GM18519 (cell line): ENCODE measurements around the gene ARMC12.
A peak's percentile ranks its signal among the peaks of the same experiment; 100 is the strongest.

ENCODE experiments used
- ATAC-seq: cut with Tn5 transposase; IDR thresholded peaks from one replicate; pipeline ENCODE4 v1.9.1; 2021; ENCODE audit warnings: mild to moderate bottlenecking, moderate library complexity; ENCODE audit not compliant: unreplicated experiment, low FRiP score

The ARMC12 gene

GRCh38 chr6:35717449-35718374 lies 19.1 kb upstream of the ARMC12 start:
- no peak for ATAC-seq

DNA sequence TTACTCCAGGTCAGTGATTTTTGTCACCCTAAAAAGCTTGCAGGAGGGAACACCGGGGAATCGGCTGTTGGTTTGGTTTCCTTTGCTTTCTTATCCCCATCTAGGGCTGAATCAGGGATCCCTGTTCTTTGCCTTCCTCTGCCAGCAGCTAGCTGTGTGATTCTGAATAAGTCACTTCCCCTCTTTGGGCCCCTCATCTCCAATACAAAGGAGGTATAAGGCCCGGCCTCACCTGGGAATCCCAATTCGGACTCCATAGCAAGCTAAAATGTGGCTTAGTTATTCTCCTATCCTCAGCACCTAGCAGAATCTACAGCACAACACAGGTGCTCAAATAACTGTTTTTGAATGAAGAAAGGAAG lies 18.5 kb upstream of the ARMC12 start:
- no peak for ATAC-seq

- no peak for ATAC-seq
Measured at GRCh38 chr6:35718911-35719381, 17.9 kb upstream of the ARMC12 start.

GRCh38 chr6:35719404-35719829 lies 17.4 kb upstream of the ARMC12 start:
- no peak for ATAC-seq

DNA sequence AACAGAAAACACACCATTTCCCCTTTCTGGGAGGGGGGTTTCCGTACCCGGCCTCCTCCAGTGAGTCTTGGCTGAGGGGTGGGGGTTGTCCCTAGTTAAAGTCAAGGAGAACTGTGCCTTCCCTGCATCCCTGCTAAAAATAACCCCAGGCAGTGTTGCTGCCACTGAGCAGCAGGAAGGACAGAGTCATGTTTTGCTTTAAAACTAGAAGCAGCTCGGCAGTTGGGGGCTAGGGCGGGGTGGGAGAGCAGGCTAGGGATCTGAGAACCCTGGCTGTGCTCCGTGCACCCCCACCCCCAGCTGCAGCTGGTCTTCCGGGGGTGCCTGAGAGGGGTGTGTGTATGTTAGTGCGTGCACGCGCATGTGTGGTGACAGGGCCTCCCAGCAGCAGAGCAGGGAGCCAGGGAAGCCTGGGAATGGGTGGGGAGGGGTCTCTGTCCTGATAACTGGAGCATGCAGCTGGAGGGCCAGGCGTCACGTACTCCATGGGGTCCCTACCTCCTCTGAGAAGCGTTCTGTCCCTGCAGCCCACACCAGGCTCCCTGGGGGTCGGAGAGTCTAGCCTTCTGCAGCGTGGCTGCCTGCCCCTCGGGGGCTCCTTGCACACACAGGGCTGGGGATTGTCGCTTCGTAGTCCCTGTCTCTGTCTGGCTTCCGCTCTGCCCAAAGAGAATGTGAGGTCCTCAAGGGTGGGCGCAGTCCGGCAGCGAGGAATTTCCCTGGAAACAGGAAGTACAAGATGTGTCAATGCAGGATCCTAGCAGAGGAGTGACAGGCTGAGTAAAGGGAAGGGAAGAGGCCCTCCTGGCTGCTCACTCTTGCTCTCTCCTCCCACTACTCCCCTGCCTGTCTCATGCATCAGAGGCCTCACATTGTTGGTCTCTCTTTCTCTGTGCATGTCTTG lies 16.8 kb upstream of the ARMC12 start:
- no peak for ATAC-seq

GRCh38 chr6:35722121-35722761 lies 14.6 kb upstream of the ARMC12 start:
- ATAC-seq = no peak

- no peak for ATAC-seq
Measured at GRCh38 chr6:35723587-35723986, 13.2 kb upstream of the ARMC12 start.

DNA sequence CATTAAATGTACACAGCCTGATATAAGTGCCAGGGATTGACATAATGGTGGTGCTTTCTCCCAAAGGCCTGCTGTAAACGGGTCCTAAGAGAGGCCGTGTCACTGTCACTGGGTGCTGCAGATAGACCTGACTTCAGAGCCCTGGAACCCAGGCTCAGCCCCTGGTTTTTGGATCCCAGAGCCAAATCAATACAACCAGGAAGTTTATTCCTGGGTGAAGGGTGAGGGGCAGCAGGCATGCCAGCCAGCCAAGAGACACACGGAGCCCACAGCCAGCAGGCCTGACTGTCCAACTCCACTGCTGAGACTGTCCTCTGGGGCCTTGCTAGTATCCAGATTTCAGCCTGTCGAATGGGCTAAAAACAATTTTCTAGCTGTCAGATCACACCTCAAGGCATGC lies 12.8 kb upstream of the ARMC12 start:
- no peak for ATAC-seq

GRCh38 chr6:35724471-35724870 lies 12.4 kb upstream of the ARMC12 start:
- no peak for ATAC-seq

DNA sequence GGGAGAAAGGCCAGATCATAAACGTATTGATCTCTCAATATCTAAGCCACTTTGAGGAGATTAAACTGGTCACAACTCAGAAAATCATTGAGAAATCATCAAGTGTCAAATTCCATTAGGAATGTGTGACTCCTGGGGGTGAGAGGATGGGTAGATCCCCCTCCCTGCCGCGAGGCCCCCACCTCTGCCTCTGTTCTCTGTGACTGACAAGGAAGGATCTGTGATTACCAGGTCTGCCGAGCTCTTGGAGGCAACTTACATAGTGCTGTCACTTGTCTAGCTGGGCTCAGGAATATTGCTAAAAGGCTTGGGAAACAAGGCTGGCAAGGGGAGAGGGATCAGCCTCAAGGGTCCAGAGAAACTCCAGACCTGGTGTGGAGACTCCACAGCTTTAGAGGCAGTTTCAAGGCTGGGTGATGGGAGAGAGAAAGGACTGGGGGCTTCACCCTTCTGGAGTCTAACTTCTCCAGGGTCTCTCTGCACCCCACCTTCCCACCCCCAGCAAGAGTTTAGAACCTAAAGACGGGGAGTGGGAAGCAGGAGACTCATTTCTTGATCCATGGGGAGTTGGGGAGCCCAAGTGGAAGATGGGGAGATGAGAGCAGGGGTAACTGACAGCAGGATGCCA lies 11.6 kb upstream of the ARMC12 start:
- ATAC-seq = no peak

GRCh38 chr6:35725721-35726438 lies 11.0 kb upstream of the ARMC12 start:
- no peak for ATAC-seq

GRCh38 chr6:35727231-35727934 lies 9.4 kb upstream of the ARMC12 start:
- no peak for ATAC-seq

DNA sequence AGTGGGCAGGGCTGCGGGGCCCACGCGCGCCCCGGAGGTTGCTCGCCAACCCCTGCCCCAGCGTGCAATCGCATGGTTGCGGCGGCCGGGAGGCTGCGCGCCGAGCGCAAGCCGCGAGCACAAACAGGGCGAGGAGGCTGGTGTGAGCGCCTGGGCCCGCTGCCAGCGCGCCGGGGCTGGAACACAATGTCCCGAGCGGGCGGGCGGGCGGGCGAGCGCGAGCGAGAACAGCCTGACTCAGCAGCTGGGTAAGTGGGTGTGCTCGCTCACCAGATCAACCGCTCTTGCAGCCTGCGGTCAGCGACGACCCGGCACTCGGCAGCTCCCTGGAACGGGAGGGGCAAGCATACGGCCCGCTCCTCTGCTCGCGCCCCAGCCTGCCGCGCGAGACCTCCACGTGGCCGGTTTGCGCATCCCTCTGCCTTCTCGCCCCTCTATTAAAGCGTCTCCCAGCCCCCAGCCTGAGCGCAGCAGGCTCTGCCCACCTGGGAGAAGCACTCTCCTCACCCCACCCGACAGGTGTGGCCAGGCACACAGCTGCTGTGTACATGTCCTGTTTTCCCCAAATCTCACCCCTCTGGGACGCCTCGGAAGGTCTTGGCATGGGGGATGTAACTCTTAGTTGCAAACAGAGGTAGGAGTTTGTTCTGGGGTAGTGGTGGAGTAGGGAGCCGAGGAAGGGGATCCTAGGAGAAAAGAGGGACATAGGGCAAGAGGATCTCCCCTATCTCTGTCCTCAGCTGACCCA lies 8.7 kb upstream of the ARMC12 start:
- ATAC-seq = no peak

GRCh38 chr6:35728683-35729678 lies 7.9 kb upstream of the ARMC12 start:
- no peak for ATAC-seq

- ATAC-seq = no peak
Measured at GRCh38 chr6:35729722-35730121, 7.1 kb upstream of the ARMC12 start.

- no peak for ATAC-seq
Measured at GRCh38 chr6:35730745-35731413, 6.0 kb upstream of the ARMC12 start.

- peak; percentile 27 for ATAC-seq
Measured at GRCh38 chr6:35731414-35731735, 5.5 kb upstream of the ARMC12 start.
